Stimulated activated CD4-positive, alpha-beta T cell treated with anti-CD3 and anti-CD28 coated beads, Interleukin-15, amount 100 ng/mL, for 24 hours (primary cell): ENCODE measurements around the gene KIAA0319L.
"Not testable (repeated sequence)": the region's sequence is repeated elsewhere in the genome, so short reads cannot be mapped to it uniquely, and the experiment has no call there.

Source experiments
- DNase-seq: peaks from one replicate; pipeline ENCODE4 v3.0.0-alpha.2; 2020

KIAA0319L gene

GRCh38 chr1:35580949-35581388 is 23.8 kb upstream of the KIAA0319L start:
- no peak for DNase-seq

- peak; percentile 67 for DNase-seq
Measured at GRCh38 chr1:35577071-35577998, 20.1 kb upstream of the KIAA0319L start.

- DNase-seq: not testable (repeated sequence)
Measured at GRCh38 chr1:35576766-35577070, 19.5 kb upstream of the KIAA0319L start.

- no peak for DNase-seq
Measured at GRCh38 chr1:35576061-35576765, 19.0 kb upstream of the KIAA0319L start.

GRCh38 chr1:35575416-35575958 is 18.3 kb upstream of the KIAA0319L start:
- DNase-seq: no peak

GRCh38 chr1:35574655-35575415 is 17.6 kb upstream of the KIAA0319L start:
- DNase-seq: no peak

- DNase-seq: no peak
Measured at GRCh38 chr1:35574125-35574654, 17.0 kb upstream of the KIAA0319L start.

GRCh38 chr1:35573198-35574124 is 16.3 kb upstream of the KIAA0319L start, which contains the start of gene TFAP2E:
Gene TFAP2E (plus strand): TSS chr1:35573314. CDS start chr1:35573578, 264 bp downstream.
- peak; percentile 25 for DNase-seq

- no peak for DNase-seq
Measured at GRCh38 chr1:35572296-35572695, 15.1 kb upstream of the KIAA0319L start.

GRCh38 chr1:35571263-35571662 is 14.1 kb upstream of the KIAA0319L start:
- no peak for DNase-seq

GRCh38 chr1:35570589-35571137 is 13.5 kb upstream of the KIAA0319L start:
- no peak for DNase-seq

GRCh38 chr1:35569936-35570335 is 12.7 kb upstream of the KIAA0319L start:
- no peak for DNase-seq

GRCh38 chr1:35568975-35569395 is 11.8 kb upstream of the KIAA0319L start:
- peak; percentile 71 for DNase-seq

- no peak for DNase-seq
Measured at GRCh38 chr1:35567947-35568558, 10.8 kb upstream of the KIAA0319L start.

GRCh38 chr1:35565742-35566133 is 8.5 kb upstream of the KIAA0319L start:
- DNase-seq: no peak

- no peak for DNase-seq
Measured at GRCh38 chr1:35564884-35565741, 7.9 kb upstream of the KIAA0319L start.

- peak; percentile 88 for DNase-seq
Measured at GRCh38 chr1:35564037-35564883, 7.1 kb upstream of the KIAA0319L start.

- DNase-seq: no peak
Measured at GRCh38 chr1:35563166-35563565, 6.0 kb upstream of the KIAA0319L start.
